Endothelial cell (in vitro differentiated cells): ENCODE measurements around the gene NRSN2. TPM values are rescaled to one million over a fixed set of nuclear protein-coding genes. Genes with fewer than 3 reads are reported as not detected.
A peak's percentile ranks its signal among the peaks of the same experiment; 100 is the strongest.
"Not testable (repeated sequence)": the region's sequence is repeated elsewhere in the genome, so short reads cannot be mapped to it uniquely, and the experiment has no call there.

Experiments used
- DNase-seq: peaks from one replicate; pipeline ENCODE4 v3.0.0; 2021; ENCODE audit warnings: low spot score
- H3K27ac Mint-ChIP-seq: one replicate; pipeline ENCODE4 v1.8.0; 2021; ENCODE audit warnings: mixed read lengths, inconsistent platforms; ENCODE audit not compliant: unreplicated experiment
- H3K27me3 Mint-ChIP-seq: one replicate; pipeline ENCODE4 v1.8.0; 2021; ENCODE audit warnings: mild to moderate bottlenecking, moderate library complexity, mixed read lengths, inconsistent platforms; ENCODE audit not compliant: unreplicated experiment
- H3K36me3 Mint-ChIP-seq: one replicate; pipeline ENCODE4 v1.8.0; 2021; ENCODE audit warnings: mild to moderate bottlenecking, low read depth, mixed read lengths, inconsistent platforms; ENCODE audit not compliant: unreplicated experiment
- H3K4me1 Mint-ChIP-seq: one replicate; pipeline ENCODE4 v1.8.0; 2021; ENCODE audit warnings: mild to moderate bottlenecking, mixed read lengths, inconsistent platforms; ENCODE audit not compliant: unreplicated experiment
- H3K4me3 Mint-ChIP-seq: one replicate; pipeline ENCODE4 v1.8.0; 2021; ENCODE audit warnings: mild to moderate bottlenecking, mixed read lengths, inconsistent platforms; ENCODE audit not compliant: unreplicated experiment
- H3K9me3 Mint-ChIP-seq: one replicate; pipeline ENCODE4 v1.8.0; 2021; ENCODE audit warnings: mixed read lengths, inconsistent platforms; ENCODE audit not compliant: unreplicated experiment
- CTCF ChIP-seq: fragments of 200-600 bp; sonication (generic); IDR thresholded peaks from one replicate; pipeline ENCODE4 v1.5.0; 2021; ENCODE audit warnings: antibody characterized with exemption; ENCODE audit not compliant: unreplicated experiment
- total RNA-seq: library from RNA; stranded (reverse); fragmentation: NEBNext Ultra II Directional; extraction: Animal tissue kit (Norgen Biotek cat#: 25700); gene quantifications from one replicate; pipeline ENCODE4 v1.2.1, GENCODE V29; 2021; ENCODE audit not compliant: unreplicated experiment

NRSN2 gene
- total RNA-seq, 1 donor from 2014 or later: 43.2 TPM

- Mint-ChIP-seq H3K27me3 (peaks cover 3% of the 10 kb centered on the region), H3K4me1 (peaks cover 24% of the 10 kb centered on the region), H3K4me3 (no peak overlapping the region), H3K27ac (no peak overlapping the region), H3K36me3 (no peaks in the 10 kb centered on the region), H3K9me3 (no peaks in the 10 kb centered on the region)
- no peak for DNase-seq
- no peak for TF ChIP-seq CTCF
Measured at GRCh38 chr20:376089-376488, 29.2 kb downstream of the NRSN2 start.

- no peak for TF ChIP-seq CTCF
- DNase-seq: no peak
- H3K27me3 Mint-ChIP-seq: peaks cover 3% of the 10 kb centered on the region
- peaks cover 17% of the 10 kb centered on the region for H3K4me1 Mint-ChIP-seq
- H3K27ac Mint-ChIP-seq: no peak overlapping the region
- no peaks in the 10 kb centered on the region for H3K36me3 Mint-ChIP-seq
- no peak overlapping the region for H3K4me3 Mint-ChIP-seq
- no peaks in the 10 kb centered on the region for H3K9me3 Mint-ChIP-seq
Measured at GRCh38 chr20:376750-377149, 29.8 kb downstream of the NRSN2 start.

DNA sequence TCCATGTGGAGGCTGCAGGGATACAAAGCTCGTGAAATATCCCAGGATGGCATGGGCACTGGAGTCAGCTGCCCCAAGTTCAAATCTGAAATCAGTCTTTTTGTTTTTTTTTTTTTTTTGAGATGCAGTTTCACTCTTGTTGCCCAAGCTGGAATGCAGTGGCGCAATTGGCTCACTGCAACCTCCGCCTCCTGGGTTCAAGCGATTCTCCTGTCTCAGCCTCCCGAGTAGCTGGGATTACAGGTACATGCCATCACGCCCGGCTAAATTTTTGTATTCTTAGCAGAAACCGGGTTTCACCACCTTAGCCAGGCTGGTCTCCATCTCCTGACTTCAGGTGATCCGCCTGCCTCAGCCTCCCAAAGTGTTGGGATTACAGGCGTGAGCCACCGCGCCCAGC, 30.7 kb downstream of the NRSN2 start:
- DNase-seq, H3K4me3 Mint-ChIP-seq, H3K27me3 Mint-ChIP-seq, H3K27ac Mint-ChIP-seq, H3K9me3 Mint-ChIP-seq, H3K4me1 Mint-ChIP-seq, H3K36me3 Mint-ChIP-seq: not testable (repeated sequence)

DNA sequence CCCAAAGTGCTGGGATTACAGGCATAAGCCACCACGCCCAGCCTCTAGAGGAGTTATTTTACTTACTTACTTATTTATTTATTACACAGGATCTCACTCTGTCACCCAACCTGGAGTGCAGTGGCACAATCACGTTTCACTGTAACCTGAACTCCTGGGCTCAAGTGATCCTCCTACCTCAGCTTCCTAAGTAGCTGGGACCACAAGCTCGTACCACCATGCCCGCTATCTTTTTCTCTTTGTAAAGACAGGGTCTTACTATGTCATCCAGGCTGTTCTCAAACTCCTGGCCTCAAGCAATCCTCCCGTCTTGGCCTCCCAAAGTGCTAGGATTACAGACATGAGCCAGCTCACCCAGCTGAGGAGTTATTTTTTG, 32.0 kb downstream of the NRSN2 start:
- H3K36me3 Mint-ChIP-seq: no peaks in the 10 kb centered on the region
- H3K4me3 Mint-ChIP-seq: no peak overlapping the region
- no peak for TF ChIP-seq CTCF
- peaks cover 8% of the 10 kb centered on the region for H3K27me3 Mint-ChIP-seq
- no peak for DNase-seq
- no peaks in the 10 kb centered on the region for H3K9me3 Mint-ChIP-seq
- H3K27ac Mint-ChIP-seq: no peak overlapping the region
- H3K4me1 Mint-ChIP-seq: peaks cover 10% of the 10 kb centered on the region

GRCh38 chr20:380763-381580, 34.1 kb downstream of the NRSN2 start:
- peaks cover 14% of the 10 kb centered on the region for H3K4me1 Mint-ChIP-seq
- H3K36me3 Mint-ChIP-seq: peaks cover 1% of the 10 kb centered on the region
- peak; percentile 64 for DNase-seq
- H3K27me3 Mint-ChIP-seq: peaks cover 5% of the 10 kb centered on the region
- TF ChIP-seq CTCF: no peak
- no peaks in the 10 kb centered on the region for H3K9me3 Mint-ChIP-seq
- H3K27ac Mint-ChIP-seq: no peak overlapping the region
- peak overlapping the region; percentile 88 for H3K4me3 Mint-ChIP-seq
